CD4-positive, alpha-beta T cell (primary cell): ENCODE data around the gene CRIP1. TPM values are rescaled to one million over a fixed set of nuclear protein-coding genes. Genes with fewer than 3 reads are reported as not detected.

ENCODE experiments used
- ATAC-seq: fragments of 200-7000 bp; cut with Tn5 transposase; one replicate; pipeline ENCODE4 v1.10.0; 2022; ENCODE audit warnings: mild to moderate bottlenecking; ENCODE audit not compliant: poor library complexity
- CTCF ChIA-PET: fragments of 350-600 bp; sonication (Branson Sonifier 250); formaldehyde crosslinking; loops from one replicate; lab custom pipeline; 2021; ENCODE audit warnings: antibody characterized with exemption, inconsistent platforms; lab: Charles Lee
- POLR2A ChIA-PET: fragments of 350-600 bp; sonication (Branson Sonifier 250); formaldehyde crosslinking; loops from one replicate; lab custom pipeline; 2021; ENCODE audit warnings: antibody characterized with exemption, inconsistent platforms; lab: Charles Lee
- DNase-seq, 14 experiments: peaks; one replicate each; pipeline ENCODE4 v3.0.0-alpha.2; 2013 to 2020; ENCODE audit warnings: mixed read lengths in 2 of 14
- H3K27ac ChIP-seq, 2 donors: one replicate each; pipeline versions ENCODE4 v1.5.1 to v1.7.0; 2013; ENCODE audit warnings: low read length in 2 of 2, low read depth in 1 of 2, mild to moderate bottlenecking in 1 of 2
- H3K27me3 ChIP-seq, 2 experiments: 1 replicate in 1 of 2; 2 replicates in 1 of 2; pipeline versions ENCODE4 v1.6.1 to v1.7.0; 2013; ENCODE audit warnings: low read length in 2 of 2, control low read depth in 1 of 2, mild to moderate bottlenecking in 1 of 2, moderate library complexity in 1 of 2; ENCODE audit not compliant: insufficient read depth in 2 of 2, control insufficient read depth in 1 of 2
- H3K36me3 ChIP-seq: one replicate; pipeline ENCODE4 v1.6.1; 2013; ENCODE audit warnings: low read length, control low read depth; ENCODE audit not compliant: insufficient read depth
- H3K4me1 ChIP-seq: one replicate; pipeline ENCODE4 v1.6.1; 2013; ENCODE audit warnings: low read length, control low read depth; ENCODE audit not compliant: insufficient read depth
- H3K4me3 ChIP-seq: one replicate; pipeline ENCODE4 v1.5.1; 2013; ENCODE audit warnings: mild to moderate bottlenecking, low read length, moderate library complexity
- H3K9me3 ChIP-seq, 2 experiments: 1 replicate in 1 of 2; 2 replicates in 1 of 2; pipeline versions ENCODE4 v1.6.1 to v1.7.0; 2013; ENCODE audit warnings: low read length in 2 of 2, mild to moderate bottlenecking in 2 of 2, control low read depth in 1 of 2, moderate library complexity in 1 of 2; ENCODE audit not compliant: control insufficient read depth in 1 of 2, insufficient read depth in 1 of 2
- H3K27ac Mint-ChIP-seq: one replicate; pipeline ENCODE4 v1.8.0; 2020; ENCODE audit warnings: mixed read lengths
- H3K27me3 Mint-ChIP-seq: one replicate; pipeline ENCODE4 v1.8.0; 2021; ENCODE audit warnings: mixed read lengths
- H3K36me3 Mint-ChIP-seq: one replicate; pipeline ENCODE4 v1.8.0; 2021; ENCODE audit warnings: low read depth, mixed read lengths
- H3K4me1 Mint-ChIP-seq: one replicate; pipeline ENCODE4 v1.8.0; 2021; ENCODE audit warnings: low read depth, mixed read lengths
- H3K4me3 Mint-ChIP-seq: one replicate; pipeline ENCODE4 v1.8.0; 2020; ENCODE audit warnings: mild to moderate bottlenecking, mixed read lengths
- H3K9me3 Mint-ChIP-seq: one replicate; pipeline ENCODE4 v1.8.0; 2020; ENCODE audit warnings: mixed read lengths
- intact Hi-C, 2 experiments: fragments of 100-400 bp; cut with DNase I in 1 of 2; cut with micrococcal nuclease in 1 of 2; formaldehyde crosslinking; loops; one replicate each; pipeline versions ENCODE4 v1.15.1 to v1.9.0; 2023 to 2025; cut with DNase I, micrococcal nuclease
- total RNA-seq, 174 experiments: library from RNA in 2 of 174; stranded (reverse) in 2 of 174; gene quantifications; one replicate each; pipeline ENCODE4 v1.2.3 and lab custom pipeline; 2021 to 2026
- TF ChIP-seq, protein P1 (sequence below): fragments of 200-600 bp; IDR thresholded peaks from one replicate; pipeline ENCODE4 v1.8.0; 2022; ENCODE audit warnings: antibody characterized with exemption, mild to moderate bottlenecking

The CRIP1 gene
- total RNA-seq, 2 experiments from 2014 or later: 250 to 258 TPM

DNA sequence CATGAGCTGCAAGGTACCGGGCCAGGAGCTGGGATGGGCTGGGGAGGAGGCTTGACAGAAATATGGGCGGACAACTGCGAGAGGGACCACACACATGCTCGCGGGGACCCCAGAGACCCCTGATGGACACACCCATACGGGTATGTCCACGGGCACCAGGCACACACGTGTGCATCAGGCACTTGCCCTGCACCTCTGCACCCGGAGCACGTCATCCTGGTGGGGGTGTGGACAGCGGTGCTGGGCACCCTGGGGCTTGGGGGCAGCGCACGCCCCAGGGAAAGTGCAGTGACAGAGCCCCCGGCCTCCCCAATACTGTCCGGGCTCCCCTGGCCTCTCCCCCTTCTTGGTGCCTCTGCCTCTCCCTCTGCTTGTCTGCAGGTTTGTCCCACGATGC, 1.7 kb upstream of the CRIP1 start:
- intact Hi-C loops: no loop called here
- Histone ChIP-seq H3K36me3 (peaks cover 10% of the 10 kb centered on the region), H3K4me3 (no peak overlapping the region), H3K27me3 (no peaks in the 10 kb centered on the region), H3K9me3 (no peaks in the 10 kb centered on the region), H3K4me1 (peaks cover 92% of the 10 kb centered on the region), H3K27ac (peak overlapping the region; percentile 100)
- TF ChIP-seq, protein P1, sequence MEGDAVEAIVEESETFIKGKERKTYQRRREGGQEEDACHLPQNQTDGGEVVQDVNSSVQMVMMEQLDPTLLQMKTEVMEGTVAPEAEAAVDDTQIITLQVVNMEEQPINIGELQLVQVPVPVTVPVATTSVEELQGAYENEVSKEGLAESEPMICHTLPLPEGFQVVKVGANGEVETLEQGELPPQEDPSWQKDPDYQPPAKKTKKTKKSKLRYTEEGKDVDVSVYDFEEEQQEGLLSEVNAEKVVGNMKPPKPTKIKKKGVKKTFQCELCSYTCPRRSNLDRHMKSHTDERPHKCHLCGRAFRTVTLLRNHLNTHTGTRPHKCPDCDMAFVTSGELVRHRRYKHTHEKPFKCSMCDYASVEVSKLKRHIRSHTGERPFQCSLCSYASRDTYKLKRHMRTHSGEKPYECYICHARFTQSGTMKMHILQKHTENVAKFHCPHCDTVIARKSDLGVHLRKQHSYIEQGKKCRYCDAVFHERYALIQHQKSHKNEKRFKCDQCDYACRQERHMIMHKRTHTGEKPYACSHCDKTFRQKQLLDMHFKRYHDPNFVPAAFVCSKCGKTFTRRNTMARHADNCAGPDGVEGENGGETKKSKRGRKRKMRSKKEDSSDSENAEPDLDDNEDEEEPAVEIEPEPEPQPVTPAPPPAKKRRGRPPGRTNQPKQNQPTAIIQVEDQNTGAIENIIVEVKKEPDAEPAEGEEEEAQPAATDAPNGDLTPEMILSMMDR: no peak
- Mint-ChIP-seq H3K27me3 (no peaks in the 10 kb centered on the region), H3K36me3 (peaks cover 16% of the 10 kb centered on the region), H3K4me1 (peaks cover 59% of the 10 kb centered on the region), H3K4me3 (peak overlapping the region; percentile 87), H3K27ac (peak overlapping the region; percentile 97), H3K9me3 (no peaks in the 10 kb centered on the region)
- POLR2A ChIA-PET: interaction anchor here (1.3 kb wide), 1 partner anchor 115 kb away, joined by 3 read pairs; no protein-coding TSS in a partner anchor
- DNase-seq: peak in 2 of 14 experiments; percentile 25 to 26
- CTCF ChIA-PET: no interaction called here
- no peak for ATAC-seq

DNA sequence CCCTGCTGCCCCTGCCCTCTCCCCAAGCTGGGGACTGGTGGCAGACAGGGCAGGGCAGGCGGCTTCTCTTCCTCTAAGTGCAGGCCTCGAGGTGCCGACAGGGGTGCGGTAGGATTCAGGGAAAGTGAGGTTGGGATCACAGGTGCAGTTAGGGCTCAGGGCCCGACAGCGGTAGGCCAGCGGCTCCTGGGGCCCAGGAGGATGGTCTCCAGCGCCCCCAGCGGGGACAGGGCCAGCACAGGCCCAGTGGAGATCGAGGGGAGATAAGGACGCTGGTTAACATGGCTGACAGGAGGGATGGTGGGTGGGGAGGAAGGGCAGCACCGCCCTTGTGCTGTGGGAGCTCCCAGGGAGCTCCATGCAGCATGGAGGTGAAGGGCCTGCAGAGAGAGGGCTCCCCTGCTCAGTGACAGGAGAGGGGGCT, 935 bp upstream of the CRIP1 start:
- no peaks in the 10 kb centered on the region for H3K27me3 Mint-ChIP-seq
- Histone ChIP-seq H3K27me3 (no peaks in the 10 kb centered on the region), H3K27ac (peak overlapping the region; percentile 100), H3K4me3 (peak overlapping the region; percentile 97), H3K9me3 (no peaks in the 10 kb centered on the region), H3K4me1 (peaks cover 88% of the 10 kb centered on the region), H3K36me3 (peaks cover 10% of the 10 kb centered on the region)
- intact Hi-C loops: no loop called here
- DNase-seq (peak in 12 of 14 experiments; percentile 42 to 85 (median 54)), ATAC-seq (no peak)
- TF ChIP-seq, protein P1: no peak
- ChIA-PET POLR2A (interaction anchor here (1.3 kb wide), 1 partner anchor 115 kb away, joined by 3 read pairs; no protein-coding TSS in a partner anchor), CTCF (interaction anchor here (1.8 kb wide), 1 partner anchor 37 kb away, joined by 6 read pairs; no protein-coding TSS in a partner anchor)
- H3K4me3 Mint-ChIP-seq: peak overlapping the region; percentile 87
- H3K4me1 Mint-ChIP-seq: peaks cover 53% of the 10 kb centered on the region
- H3K36me3 Mint-ChIP-seq: peaks cover 18% of the 10 kb centered on the region
- H3K27ac Mint-ChIP-seq: peak overlapping the region; percentile 97
- H3K9me3 Mint-ChIP-seq: no peaks in the 10 kb centered on the region

DNA sequence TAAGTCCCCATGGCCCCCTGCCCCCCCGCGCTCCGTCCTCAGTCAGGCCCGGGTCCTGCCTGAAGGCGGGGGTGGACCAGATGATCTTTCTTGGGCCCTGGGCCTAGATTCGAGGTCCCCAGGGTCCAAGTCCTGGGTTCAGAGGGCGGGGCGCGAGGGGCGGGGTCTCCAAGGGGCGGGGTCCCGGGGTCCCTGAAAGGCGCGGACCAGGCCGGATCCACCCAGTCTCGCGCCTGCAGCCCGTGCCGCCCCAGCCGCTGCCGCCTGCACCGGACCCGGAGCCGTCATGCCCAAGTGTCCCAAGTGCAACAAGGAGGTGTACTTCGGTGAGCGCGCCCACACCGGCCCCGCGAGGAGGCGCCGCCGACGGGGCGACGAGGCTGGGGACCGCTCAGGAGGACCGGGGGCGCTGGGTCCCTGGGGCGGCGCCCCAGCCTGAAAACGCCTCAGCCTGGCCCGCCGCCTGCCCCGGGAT, 325 bp downstream of the CRIP1 start:
- POLR2A ChIA-PET: no interaction called here
- H3K4me3 ChIP-seq: peak overlapping the region; percentile 97

More for the DNA sequence above, 325 bp downstream of the CRIP1 start:
- Mint-ChIP-seq H3K4me1 (peaks cover 48% of the 10 kb centered on the region), H3K27ac (peak overlapping the region; percentile 97), H3K4me3 (peak overlapping the region; percentile 90), H3K9me3 (no peaks in the 10 kb centered on the region), H3K27me3 (no peaks in the 10 kb centered on the region), H3K36me3 (peaks cover 17% of the 10 kb centered on the region)
- peaks cover 10% of the 10 kb centered on the region for H3K36me3 ChIP-seq
- H3K4me1 ChIP-seq: peaks cover 83% of the 10 kb centered on the region
- no peaks in the 10 kb centered on the region for H3K27me3 ChIP-seq
- H3K27ac ChIP-seq: peak overlapping the region; percentile 100
- CTCF ChIA-PET: interaction anchor here (1.8 kb wide), 1 partner anchor 39 kb away, joined by 6 read pairs; no protein-coding TSS in a partner anchor
- TF ChIP-seq, protein P1: no peak
- ATAC-seq (no peak), DNase-seq (peak; percentile 39 to 78 (median 66))
- intact Hi-C loops: no loop called here
- no peaks in the 10 kb centered on the region for H3K9me3 ChIP-seq
